Measurements from ENCODE around the gene GAS7.

DNA sequence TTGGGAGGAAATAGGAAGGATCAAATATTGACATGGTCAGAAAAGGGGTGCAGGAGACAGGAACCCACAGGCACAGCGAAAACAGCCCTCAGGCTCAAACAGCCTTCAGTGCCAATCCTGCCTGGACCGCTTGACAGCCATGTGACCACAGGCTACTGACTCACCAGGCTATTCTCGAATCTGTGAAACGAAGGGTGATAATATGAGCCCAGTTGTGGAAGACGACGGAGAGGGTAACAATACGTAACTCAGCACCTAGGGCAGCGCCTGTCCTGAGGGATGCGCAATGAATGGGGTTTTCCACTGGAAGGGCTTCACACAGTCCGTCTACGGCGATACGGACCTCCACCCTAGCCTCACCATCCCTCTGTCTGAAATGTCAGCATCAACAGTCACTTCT is 176.0 kb downstream of the GAS7 start:
- TF ChIP-seq CTCF (IDR thresholded peaks at IDR 0.05) (no peak), POLR2A (IDR thresholded peaks at IDR 0.05) (no peak)

All from stomach (tissue), 4 donors.